C4-2B (cell line): ENCODE measurements around the gene ZNF853.
"Not testable (repeated sequence)": the region's sequence is repeated elsewhere in the genome, so short reads cannot be mapped to it uniquely, and the experiment has no call there.

Experiments
- H3K27ac ChIP-seq: fragments of 450-650 bp; 2 replicates; pipeline ENCODE4 v1.5.1; 2017
- CTCF ChIP-seq: fragments of 450-650 bp; conservative IDR thresholded peaks from 2 replicates; pipeline ENCODE4 v1.5.1; 2017; ENCODE audit warnings: mild to moderate bottlenecking
- ZFX ChIP-seq: fragments of 450-650 bp; IDR thresholded peaks from 2 replicates; pipeline ENCODE4 v1.6.1; 2017

ZNF853 gene

GRCh38 chr7:6577369-6578113, 37.9 kb upstream of the ZNF853 start, which contains the start of gene ZDHHC4:
Gene ZDHHC4 (plus strand): TSS chr7:6577454. CDS start chr7:6580562, 3,108 bp downstream.
- TF ChIP-seq CTCF: no peak
- TF ChIP-seq ZFX: peak; percentile 86; the same call in 1 of the 2 replicates
- H3K27ac ChIP-seq: peak within 1 kb of the TSS; percentile 74

GRCh38 chr7:6578114-6579084, 37.0 kb upstream of the ZNF853 start:
- peak overlapping the region; percentile 74; the same call in 1 of the 2 replicates for H3K27ac ChIP-seq
- TF ChIP-seq ZFX (no peak), CTCF (no peak)

GRCh38 chr7:6579446-6579845, 36.0 kb upstream of the ZNF853 start:
- no peak overlapping the region for H3K27ac ChIP-seq
- no peak; the same call in 1 of the 2 replicates for TF ChIP-seq CTCF
- no peak for TF ChIP-seq ZFX

- H3K27ac ChIP-seq: not testable (repeated sequence)
These were observed 29.5 kb upstream of the ZNF853 start for GRCh38 chr7:6585746-6586432.

GRCh38 chr7:6588566-6588965, 26.8 kb upstream of the ZNF853 start:
- H3K27ac ChIP-seq: peak overlapping the region; percentile 82
- TF ChIP-seq CTCF (no peak), ZFX (no peak)

- H3K27ac ChIP-seq: peak overlapping the region; percentile 82
- TF ChIP-seq ZFX: no peak
- TF ChIP-seq CTCF: no peak
These were observed 26.1 kb upstream of the ZNF853 start for GRCh38 chr7:6589151-6589828.
